ENCODE measurements around the gene SNX9.
A peak's percentile ranks its signal among the peaks of the same experiment; 100 is the strongest.

The SNX9 gene

DNA sequence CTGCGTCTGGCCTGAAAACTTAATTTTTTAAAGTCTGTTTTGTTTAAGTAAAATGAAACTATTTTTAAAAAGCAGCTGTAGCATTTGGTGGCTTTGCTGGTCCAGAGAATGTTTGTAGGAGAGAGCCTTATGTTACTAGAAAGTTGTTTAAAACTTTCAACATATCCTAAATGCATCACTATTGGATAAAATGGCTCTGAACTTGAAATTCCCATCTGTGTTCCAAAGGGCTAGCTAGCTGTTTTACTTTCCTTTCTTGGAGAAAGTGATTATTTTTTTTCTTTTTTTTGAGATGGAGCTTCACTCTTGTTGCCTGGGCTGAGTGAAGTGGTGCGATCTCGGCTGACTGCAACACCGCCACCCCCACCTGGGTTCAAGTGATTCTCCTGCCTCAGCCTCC is 161.1 kb downstream of the SNX9 start:
- 0 out of 2 replicates have a peak overlapping the region, but pooled peaks have one; percentile 77 for H3K4me3 ChIP-seq (ENCODE audit: low read depth, low read length)
- no peak for DNase-seq (ENCODE audit: low read depth, low spot score)
- CTCF ChIA-PET: interaction anchor here (0.8 to 6.6 kb wide), 13 partner anchors 9 to 227 kb away, joined by 3 to 90 read pairs (median 6); no protein-coding TSS in a partner anchor
- POLR2A ChIA-PET: interaction anchor here (0.8 to 1.7 kb wide), 2 partner anchors 11 to 88 kb away, joined by 3 to 7 read pairs; no protein-coding TSS in a partner anchor
- TF ChIP-seq CTCF (IDR thresholded peaks at IDR 0.05; ENCODE audit: insufficient read depth, low read length, missing control alignments): no peak

DNA sequence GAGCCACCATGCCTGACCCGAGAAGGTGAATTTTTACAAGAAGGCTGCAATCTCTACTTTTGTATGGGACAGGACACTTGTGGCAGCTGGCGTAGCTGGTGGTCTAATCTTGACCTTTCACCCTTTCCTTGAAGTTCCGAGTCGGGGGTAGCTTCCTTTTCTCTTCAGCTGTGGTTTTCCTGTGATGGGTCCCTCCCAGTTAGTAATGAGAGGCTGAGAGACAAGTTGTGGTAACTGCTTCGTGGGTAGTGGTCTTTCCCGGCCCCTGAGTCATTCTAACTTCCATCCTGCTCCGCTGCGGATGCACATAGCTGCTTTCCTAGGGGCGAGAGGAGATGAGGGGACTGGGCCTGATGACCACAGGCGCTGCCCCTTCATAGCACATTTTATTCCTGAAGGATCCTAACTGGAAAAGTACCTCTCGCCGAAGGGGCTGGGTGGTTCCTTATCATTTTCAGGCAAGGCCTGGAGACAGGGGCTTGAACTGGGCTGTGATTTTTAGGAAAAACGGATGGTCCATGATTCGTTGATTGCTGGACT is 161.7 kb downstream of the SNX9 start:
- no peak for TF ChIP-seq CTCF (IDR thresholded peaks at IDR 0.05; ENCODE audit: insufficient read depth, low read length, missing control alignments)
- no peak for DNase-seq (ENCODE audit: low read depth, low spot score)
- ChIA-PET POLR2A (interaction anchor here (0.8 kb wide), 1 partner anchor 10 kb away, joined by 3 read pairs; no protein-coding TSS in a partner anchor), CTCF (interaction anchor here (0.8 to 6.6 kb wide), 11 partner anchors 10 to 228 kb away, joined by 3 to 90 read pairs (median 7); no protein-coding TSS in a partner anchor)
- peak overlapping the region; percentile 6 for H3K4me3 ChIP-seq (ENCODE audit: low read depth, low read length)

DNA sequence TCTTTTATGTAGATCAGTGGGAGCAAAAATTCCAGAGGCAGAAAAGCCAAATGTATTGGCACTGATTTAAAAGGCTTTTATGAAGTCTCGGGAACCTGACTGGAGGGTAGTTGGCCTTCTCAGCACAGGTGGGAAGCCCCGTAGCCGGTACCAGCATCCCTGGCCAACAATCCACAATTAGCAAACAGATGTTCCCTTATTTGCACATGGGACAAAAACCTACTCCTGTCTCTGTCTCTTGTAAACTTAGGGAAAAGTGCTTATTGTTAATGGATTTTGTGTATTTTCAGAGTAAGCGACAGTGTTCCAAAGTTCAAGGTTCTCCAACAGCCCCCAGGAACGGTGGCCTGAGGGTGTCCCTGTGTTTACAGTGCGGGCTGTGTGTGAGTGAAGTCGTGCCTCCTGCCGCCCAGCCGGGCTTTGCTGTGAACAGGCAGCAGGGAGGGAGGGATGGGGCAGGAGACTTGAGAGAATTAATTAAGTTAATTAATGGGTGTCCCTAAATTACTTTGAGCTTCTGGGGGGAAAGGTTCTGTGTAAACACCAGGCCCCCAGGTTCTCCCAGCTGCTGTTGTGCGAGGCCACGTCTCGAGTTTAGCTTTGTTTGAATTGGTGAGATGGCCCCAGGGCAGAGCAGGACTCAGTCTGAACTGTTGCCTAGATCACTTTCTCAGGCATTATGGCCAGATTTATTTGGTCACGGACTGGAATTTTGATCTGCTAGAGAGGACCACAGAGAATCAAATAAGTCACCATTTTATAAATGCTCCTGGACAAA is 162.5 kb downstream of the SNX9 start:
- POLR2A ChIA-PET: interaction anchor here (1.2 kb wide), 1 partner anchor 10 kb away, joined by 4 read pairs; no protein-coding TSS in a partner anchor
- no peak for TF ChIP-seq CTCF (IDR thresholded peaks at IDR 0.05; ENCODE audit: insufficient read depth, low read length, missing control alignments)
- DNase-seq (ENCODE audit: low read depth, low spot score): no peak
- CTCF ChIA-PET: interaction anchor here (1.0 to 6.6 kb wide), 3 partner anchors 19 to 229 kb away, joined by 3 to 90 read pairs (median 8); no protein-coding TSS in a partner anchor
- H3K4me3 ChIP-seq (ENCODE audit: low read depth, low read length): no peak overlapping the region

DNA sequence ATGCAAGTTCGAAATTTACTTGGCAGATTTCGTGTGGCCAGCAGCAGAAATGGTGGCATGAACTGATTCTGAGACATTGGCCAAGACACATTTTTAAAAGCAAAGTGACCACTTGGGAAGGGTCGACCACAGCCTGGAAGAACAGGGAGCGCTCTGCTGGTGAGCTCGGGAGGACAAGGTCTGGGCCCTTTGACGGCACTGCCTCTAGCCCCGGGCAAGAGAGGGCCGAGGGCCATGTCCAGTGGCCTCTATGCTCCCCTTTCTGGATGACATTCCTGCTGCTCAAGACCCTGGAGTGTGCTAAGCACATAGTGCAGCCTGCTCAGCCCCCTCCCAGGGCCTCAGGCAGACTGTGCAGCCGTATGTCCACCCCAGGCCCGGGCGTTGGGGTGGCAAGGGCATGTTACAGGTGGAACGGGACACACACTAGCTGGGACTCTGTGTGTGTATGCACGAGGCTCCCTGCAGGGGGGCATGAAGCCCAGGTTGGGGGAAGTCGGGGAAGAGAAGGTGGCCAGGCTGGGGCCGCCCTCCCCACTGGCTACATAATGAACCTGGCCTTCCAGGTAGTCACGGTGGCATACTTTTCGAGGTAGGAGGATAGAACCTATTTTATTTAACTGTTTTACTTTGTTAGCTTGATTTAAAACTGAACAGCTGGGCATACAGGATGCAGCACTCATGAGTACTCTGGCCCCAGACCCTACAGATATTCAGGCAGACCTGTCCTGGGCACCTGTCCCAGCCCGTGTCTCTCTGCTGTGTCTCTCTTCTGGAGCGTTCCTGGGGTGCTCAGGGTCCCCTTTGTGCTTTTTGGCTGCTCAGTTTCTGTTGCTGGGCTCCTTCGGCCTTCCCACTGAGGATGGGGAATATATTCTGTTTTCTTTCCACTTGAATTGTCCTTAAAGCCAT is 165.0 kb downstream of the SNX9 start:
- no peak overlapping the region for H3K4me3 ChIP-seq (ENCODE audit: low read depth, low read length)
- DNase-seq (ENCODE audit: low read depth, low spot score): no peak
- no peak for TF ChIP-seq CTCF (IDR thresholded peaks at IDR 0.05; ENCODE audit: insufficient read depth, low read length, missing control alignments)
- ChIA-PET CTCF (interaction anchor here (1.5 kb wide), 1 partner anchor 85 kb away, joined by 5 read pairs; no protein-coding TSS in a partner anchor), POLR2A (no interaction called here)

DNA sequence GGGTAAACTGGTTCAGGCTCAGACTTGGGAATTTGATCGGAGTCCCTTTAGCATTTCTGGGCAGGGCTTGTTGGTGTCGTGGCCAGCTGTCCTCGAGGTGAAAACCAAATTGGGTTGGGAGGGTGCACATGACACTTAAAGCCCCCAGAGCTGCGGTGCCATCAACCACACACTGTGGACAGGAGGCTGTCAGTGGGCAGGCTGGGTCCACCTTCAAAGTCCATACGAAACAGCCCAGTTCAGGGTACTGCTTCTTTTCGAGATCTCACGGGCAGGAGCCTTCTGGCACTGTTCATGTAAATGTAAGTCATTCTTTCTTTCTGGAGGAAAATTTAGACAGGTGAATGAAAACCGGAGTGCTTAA is 165.6 kb downstream of the SNX9 start:
- DNase-seq (ENCODE audit: low read depth, low spot score): no peak
- TF ChIP-seq CTCF (IDR thresholded peaks at IDR 0.05; ENCODE audit: insufficient read depth, low read length, missing control alignments): no peak
- no peak overlapping the region for H3K4me3 ChIP-seq (ENCODE audit: low read depth, low read length)
- CTCF ChIA-PET: interaction anchor here (1.5 kb wide), 1 partner anchor 84 kb away, joined by 5 read pairs; no protein-coding TSS in a partner anchor
- POLR2A ChIA-PET: no interaction called here

All from AG04449 (cell line).